GM12865 (cell line): Measurements from ENCODE around the gene BMERB1.
A peak's percentile ranks its signal among the peaks of the same experiment; 100 is the strongest.

Experiments used
- DNase-seq: peaks from one replicate; pipeline ENCODE4 v3.0.0; 2010; ENCODE audit warnings: low read depth
- H3K4me3 ChIP-seq: 2 replicates; pipeline ENCODE4 v1.5.1; 2011; ENCODE audit warnings: mild to moderate bottlenecking, low read depth, low read length, control low read depth
- TF ChIP-seq, protein P1 (sequence below): IDR thresholded peaks from 2 replicates; pipeline ENCODE4 v1.5.1; 2011; ENCODE audit warnings: low read length, control low read depth, low read depth, inconsistent platforms; ENCODE audit not compliant: insufficient read depth; ENCODE audit errors: missing control alignments

BMERB1 gene

DNA sequence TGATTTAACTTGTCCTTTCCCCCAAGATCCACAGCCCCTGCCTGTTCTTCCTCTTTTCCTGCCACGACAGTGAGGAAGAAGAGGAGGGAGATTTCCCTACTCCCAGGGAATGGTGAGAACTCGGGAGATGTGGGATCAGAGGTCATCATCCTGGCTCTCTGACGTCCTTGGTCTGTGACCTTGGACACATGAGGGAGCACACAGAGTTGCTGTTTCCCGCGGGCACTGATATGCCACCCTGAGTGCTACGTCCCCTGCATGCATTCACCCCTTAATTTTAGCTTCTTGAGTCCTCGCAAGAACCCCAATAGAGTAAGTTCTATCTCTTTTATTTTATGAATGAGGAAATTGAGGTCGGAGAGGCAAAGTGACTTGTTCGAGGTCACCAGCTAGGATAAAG is 85.4 kb downstream of the BMERB1 start:
- TF ChIP-seq, protein P1, sequence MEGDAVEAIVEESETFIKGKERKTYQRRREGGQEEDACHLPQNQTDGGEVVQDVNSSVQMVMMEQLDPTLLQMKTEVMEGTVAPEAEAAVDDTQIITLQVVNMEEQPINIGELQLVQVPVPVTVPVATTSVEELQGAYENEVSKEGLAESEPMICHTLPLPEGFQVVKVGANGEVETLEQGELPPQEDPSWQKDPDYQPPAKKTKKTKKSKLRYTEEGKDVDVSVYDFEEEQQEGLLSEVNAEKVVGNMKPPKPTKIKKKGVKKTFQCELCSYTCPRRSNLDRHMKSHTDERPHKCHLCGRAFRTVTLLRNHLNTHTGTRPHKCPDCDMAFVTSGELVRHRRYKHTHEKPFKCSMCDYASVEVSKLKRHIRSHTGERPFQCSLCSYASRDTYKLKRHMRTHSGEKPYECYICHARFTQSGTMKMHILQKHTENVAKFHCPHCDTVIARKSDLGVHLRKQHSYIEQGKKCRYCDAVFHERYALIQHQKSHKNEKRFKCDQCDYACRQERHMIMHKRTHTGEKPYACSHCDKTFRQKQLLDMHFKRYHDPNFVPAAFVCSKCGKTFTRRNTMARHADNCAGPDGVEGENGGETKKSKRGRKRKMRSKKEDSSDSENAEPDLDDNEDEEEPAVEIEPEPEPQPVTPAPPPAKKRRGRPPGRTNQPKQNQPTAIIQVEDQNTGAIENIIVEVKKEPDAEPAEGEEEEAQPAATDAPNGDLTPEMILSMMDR = no peak
- H3K4me3 ChIP-seq = no peak overlapping the region
- no peak for DNase-seq

DNA sequence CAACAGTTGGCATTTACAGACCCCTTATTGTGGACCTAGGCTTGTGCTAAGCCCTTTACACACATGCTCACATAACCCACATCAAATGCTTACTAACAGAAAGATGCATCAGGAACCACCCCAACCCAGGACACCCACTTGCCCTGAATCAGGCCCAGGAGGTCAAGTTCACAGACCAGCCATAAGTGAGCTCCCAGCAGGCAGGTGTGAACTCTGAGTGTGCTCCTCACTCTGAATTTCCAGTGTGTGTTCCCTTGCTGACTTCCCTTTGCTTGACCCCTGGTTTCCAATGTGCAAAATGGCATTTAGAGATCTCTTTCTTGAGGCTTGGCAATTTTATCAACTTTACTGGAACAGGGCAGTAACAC is 87.0 kb downstream of the BMERB1 start:
- no peak for DNase-seq
- H3K4me3 ChIP-seq = no peak overlapping the region
- TF ChIP-seq, protein P1 = no peak

DNA sequence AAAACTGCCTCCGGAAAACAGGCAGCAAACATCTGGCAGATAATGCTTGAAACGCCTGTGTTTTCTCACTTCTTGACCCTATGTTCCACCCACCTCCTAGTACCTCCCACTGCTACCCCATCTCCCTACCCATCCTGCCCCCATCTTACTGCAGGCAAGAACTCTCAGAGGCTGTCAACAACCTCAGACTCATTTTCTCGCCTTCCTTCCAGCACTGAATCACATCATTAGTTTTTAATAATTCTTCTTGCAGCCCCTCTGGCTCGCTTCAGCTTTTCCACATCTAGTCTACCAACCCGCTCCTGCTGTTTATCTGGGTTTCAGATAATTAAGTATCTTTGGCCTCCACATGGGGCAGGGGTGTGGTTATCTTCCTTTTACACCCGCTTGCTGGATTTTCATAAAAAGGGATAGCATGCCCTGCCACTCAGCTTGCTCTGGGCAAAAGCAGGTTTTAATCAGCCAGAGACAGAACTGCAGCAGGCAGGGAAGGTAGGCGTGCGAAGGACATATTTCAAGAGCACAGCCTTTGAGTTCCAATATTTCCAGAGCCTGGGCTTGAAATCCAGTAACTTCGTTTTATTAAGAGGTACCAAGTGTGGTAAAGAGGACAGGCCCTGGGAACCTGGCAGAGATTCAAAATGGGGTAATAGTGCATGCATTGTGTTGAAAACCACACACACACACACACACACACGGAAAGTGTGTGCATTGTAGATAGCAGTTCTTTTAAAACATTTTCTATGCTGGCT is 87.5 kb downstream of the BMERB1 start:
- TF ChIP-seq, protein P1 = no peak
- DNase-seq = no peak
- no peak overlapping the region for H3K4me3 ChIP-seq

DNA sequence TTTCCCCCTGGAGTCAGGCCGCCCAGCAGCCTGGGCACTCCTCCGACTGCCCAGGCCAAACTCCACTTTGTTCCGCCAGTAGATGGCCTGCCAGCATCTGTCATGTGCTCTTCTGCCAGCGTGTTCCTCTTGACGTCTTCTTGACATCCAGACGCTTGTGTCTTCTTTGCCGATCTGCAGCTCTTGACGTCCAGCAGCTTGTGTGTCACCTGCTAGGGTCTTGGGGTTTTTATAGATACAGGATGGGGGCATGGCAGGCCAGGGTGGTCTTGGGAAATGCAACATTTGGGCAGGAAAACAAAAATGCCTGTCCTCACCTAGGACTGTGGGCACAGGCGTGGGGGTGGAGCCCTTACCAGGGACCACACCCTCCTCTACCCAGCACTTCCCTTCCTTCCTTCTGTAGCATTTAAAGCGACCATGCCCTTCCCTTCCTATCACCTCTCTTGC is 88.7 kb downstream of the BMERB1 start:
- TF ChIP-seq, protein P1 = peak; percentile 19
- H3K4me3 ChIP-seq = no peak overlapping the region
- DNase-seq = peak; percentile 30

DNA sequence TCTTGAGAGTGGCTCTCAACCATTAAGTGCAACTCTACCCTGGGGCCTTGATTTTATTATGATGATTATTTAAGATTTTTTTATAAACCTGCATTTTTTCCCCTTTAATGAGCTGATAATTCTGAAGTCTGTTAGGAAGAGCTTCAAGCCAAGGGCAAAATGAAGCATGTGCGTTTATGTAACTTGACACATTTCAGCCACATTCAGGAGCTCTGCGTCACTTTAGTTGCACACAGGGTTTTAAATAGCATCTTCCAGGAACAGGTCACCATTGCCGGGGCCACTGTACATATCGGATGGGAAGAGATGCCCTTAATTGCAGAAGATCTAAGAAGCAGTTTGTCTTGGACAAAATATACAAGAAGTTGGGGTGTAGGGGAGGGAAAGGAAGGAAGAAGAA is 89.6 kb downstream of the BMERB1 start:
- H3K4me3 ChIP-seq = no peak overlapping the region
- TF ChIP-seq, protein P1 = no peak
- no peak for DNase-seq

DNA sequence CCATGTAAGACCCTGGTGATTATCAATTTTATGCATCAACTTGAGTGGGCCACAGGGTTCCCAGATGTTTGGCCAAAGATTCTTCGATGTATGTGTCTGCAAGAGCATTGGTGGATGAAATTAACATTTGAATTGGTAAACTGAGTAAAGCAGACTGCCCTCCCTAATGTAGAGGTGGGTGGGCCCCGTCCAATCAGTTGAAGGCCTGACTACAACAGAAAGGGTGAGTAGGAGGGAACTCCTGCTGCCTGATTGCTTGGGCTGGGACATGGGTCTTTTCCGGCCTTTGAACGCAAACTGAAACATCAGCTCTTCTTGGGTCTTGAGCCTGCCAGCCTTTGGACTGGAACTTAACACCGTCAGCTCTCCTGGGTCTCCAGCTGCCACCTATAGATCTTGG is 90.6 kb downstream of the BMERB1 start:
- H3K4me3 ChIP-seq = no peak overlapping the region
- TF ChIP-seq, protein P1 = no peak
- no peak for DNase-seq

DNA sequence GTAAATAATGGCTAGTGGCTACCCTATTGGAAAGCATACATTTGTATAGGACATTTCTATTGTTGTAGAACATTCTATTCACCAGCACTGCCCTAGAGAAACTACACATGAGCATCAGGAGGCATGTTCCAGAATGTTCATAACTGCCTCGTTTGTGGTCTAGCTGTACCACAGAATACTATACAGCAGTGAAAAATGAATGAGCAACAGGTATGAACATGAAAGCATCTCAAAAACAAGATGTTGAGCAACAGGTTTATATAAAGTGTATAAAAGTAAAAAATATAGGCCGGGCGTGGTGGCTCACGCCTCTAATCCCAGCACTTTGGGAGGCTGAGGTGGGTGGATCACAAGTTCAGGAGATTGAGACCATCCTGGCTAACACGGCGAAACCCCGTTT is 91.7 kb downstream of the BMERB1 start:
- TF ChIP-seq, protein P1 = no peak
- H3K4me3 ChIP-seq = no peak overlapping the region
- no peak for DNase-seq
